HK-2 (cell line): ENCODE results near the gene CFHR2.

Experiments
- DNase-seq: peaks from one replicate; pipeline ENCODE4 v3.0.0-alpha.2; 2018; ENCODE audit not compliant: unreplicated experiment

Gene CFHR2

GRCh38 chr1:197001828-197002227 lies 58.3 kb downstream of the CFHR2 start:
- no peak for DNase-seq

GRCh38 chr1:197003132-197003531 lies 59.6 kb downstream of the CFHR2 start:
- DNase-seq, result no peak

- DNase-seq, result no peak
Measured at GRCh38 chr1:197008861-197009260, 65.3 kb downstream of the CFHR2 start.
